GM21447 (cell line): Measurements from ENCODE around the gene TCOF1.
A peak's percentile ranks its signal among the peaks of the same experiment; 100 is the strongest.
"Not testable (repeated sequence)": the region's sequence is repeated elsewhere in the genome, so short reads cannot be mapped to it uniquely, and the experiment has no call there.

Source experiments
- ATAC-seq: cut with Tn5 transposase; IDR thresholded peaks from one replicate; pipeline ENCODE4 v1.9.1; 2021; ENCODE audit not compliant: unreplicated experiment

TCOF1 gene

GRCh38 chr5:150404535-150404934 lies 47.0 kb downstream of the TCOF1 start:
- ATAC-seq: no peak

DNA sequence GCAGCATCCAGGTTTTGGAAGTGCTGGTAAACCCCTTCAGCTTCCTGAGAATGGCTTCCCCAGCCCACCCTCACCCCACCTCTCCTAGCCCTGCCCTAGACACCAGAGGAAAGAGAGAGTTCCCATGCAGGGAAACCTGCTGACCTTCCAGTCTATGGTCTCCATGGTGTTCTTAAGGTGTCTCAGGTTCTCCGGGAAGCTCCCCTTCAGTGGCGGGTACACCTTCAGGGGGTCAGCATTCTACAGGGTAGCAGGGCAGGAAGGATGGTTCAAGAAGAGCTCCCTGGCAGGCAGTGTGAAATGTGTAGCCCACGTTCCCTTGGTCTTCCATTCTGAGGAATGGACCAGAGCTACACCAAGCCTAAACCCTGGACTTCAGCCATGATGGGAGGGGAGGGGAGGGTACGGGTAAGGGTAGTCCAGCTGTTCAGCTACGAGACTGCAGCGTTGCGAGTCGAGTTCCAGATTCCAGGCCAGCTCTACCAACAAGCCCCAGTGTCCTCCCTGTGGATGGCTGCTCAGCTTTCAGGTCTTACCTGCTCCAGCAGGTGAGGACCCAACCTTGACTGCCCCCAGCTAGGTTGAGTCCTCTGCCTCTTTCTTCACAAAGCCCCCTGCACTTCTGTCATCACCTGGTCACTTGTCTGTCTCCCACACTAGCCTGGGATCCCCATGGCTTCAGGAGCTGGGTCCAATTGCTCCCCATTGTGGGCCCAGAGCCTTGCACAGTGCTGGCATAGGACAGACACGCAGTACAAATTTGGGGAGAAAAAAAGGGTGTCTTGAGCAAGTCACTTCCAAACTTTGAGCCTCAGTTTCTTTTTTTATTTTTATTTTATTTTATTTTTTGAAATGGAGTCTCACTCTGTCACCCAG lies 47.7 kb downstream of the TCOF1 start:
- no peak for ATAC-seq

DNA sequence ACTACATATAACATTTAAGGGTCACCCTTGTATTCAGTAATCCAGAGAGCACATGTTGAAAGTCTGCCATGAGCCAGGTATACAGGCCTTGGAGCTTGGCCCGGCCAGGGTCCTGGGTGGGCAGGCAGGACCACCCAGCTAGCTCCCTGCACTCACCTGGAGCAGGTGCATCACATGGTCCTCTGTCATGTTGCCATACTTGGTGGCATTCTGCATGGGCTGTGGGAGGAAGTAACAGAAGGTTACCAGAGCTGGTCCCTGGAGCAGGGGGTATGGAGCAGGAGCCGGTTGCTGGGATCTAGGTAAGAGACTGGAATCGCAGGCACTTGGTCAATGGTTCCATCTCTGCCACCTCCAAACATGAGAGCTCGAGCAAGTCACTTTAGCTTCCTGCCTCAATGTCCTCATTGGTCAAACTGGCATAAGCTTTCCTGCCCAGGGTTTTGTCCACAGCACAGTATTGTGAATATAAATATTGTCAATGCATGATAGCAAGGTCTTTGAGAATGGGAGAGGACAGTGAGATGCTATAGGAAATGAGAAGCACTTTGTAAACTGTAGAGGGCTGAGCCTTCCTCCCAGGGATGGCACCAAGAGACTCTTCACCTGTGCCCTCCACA lies 48.7 kb downstream of the TCOF1 start:
- ATAC-seq: no peak

GRCh38 chr5:150406723-150407095 lies 49.2 kb downstream of the TCOF1 start:
- no peak for ATAC-seq

- ATAC-seq: no peak
Observed at GRCh38 chr5:150407096-150407720, 49.7 kb downstream of the TCOF1 start.

GRCh38 chr5:150408231-150408943 lies 50.9 kb downstream of the TCOF1 start:
- no peak for ATAC-seq

DNA sequence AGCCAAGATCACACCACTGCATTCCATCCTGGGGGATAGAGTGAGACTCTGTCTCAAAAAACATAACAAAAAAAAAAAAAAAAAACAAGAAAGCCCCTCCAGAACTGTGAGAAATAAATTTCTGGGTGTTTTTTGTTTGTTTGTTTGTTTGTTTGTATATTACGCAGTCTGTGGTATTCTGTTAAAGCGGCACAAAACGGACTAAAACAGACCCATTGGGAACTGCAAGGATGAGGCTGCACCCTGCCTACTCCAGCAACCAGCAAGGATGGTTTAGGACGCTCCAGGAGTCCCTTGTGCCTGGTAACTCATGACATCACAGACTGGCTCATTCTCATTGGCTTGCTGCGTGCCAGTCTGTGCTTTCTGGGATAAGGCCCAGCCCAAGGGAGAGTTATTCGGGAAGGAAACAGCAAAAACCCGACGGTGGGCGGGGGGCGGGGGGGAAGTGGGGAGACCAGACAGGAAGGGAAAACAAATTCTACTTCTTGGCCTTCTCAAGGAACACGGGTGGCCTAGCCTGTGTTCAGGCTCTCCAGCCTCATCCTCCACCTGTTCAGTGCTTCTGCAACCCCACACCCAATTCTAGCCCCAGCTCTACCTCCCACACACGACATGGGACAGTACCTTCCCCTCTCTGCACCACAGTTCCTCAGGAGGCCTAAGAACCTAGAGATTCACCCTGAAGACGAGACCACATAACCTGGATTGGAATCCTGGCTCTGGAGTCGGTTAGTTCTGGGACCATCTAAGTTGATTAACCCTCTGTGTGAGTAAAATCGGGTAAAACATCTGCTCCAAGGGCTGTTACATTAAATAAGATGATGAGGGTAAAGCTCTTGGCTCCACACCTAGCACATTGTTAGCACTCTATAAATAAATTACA lies 52.4 kb downstream of the TCOF1 start:
- peak; percentile 34 for ATAC-seq

DNA sequence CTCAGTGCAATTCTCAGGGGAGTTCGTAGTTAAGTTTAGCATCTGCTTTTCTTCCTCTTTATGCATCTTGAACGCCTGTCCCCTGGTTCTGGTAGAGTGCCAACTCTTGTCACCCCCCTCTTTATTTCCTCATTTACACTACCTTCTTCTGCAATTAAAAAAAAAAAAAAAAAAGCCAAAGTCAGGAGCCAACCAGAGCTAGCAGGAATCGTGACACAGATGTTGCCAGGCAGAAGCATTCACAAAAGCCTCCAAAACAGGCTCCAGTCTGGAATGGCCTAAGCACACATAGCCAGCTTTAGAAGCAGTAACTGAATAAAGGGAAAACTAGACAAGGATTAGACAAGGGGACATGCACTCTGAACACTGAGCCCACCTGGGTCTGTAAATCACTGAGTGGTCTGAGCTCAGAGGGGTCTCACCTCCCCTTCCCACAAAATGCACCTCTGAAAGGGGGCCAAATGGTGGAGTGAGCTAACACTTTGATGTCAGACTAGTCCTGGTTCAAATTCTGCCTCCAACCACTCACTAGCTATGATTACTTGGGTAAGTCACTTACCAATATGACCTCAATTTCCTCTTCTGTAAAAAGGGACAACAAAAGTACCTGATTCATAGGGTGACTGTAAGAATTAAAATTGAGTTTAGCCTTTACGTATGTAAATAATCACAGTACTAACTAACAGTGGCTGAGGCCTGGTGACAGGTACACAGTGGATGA lies 53.2 kb downstream of the TCOF1 start:
- no peak for ATAC-seq

DNA sequence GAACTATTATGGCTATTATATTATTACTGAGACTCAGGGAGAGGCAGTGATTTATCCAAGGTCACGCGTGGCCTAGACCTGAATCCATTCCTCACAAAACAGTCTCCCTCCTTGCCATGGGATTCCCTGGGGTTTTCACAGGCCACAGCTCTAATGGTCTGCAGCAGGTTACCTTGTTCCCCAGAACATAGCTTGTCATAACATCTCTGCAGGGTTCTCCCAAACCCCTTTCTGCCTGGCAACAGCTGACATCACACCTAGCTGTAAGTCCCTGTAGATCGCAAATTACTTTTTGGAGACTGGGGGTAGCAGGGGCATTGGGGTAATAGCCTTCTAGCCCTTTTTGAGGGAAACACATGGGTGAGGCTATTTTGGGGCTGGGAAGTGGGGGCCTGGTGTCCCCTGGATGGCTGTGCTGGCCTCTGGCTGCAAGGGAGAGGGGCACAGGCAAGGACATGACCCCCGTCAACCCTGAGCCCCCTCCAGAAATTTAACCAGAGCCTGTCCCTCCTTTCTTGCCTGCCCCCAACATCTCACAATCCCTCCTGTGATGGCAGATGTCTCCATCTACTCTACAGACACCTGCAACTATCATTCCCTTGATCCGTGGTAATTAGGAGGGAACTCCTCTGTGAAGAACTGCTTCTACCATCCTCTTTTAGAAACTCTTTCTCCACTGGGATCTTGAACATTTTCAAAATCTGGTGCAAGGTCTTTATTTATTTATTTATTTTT lies 53.9 kb downstream of the TCOF1 start:
- ATAC-seq: peak; percentile 30

DNA sequence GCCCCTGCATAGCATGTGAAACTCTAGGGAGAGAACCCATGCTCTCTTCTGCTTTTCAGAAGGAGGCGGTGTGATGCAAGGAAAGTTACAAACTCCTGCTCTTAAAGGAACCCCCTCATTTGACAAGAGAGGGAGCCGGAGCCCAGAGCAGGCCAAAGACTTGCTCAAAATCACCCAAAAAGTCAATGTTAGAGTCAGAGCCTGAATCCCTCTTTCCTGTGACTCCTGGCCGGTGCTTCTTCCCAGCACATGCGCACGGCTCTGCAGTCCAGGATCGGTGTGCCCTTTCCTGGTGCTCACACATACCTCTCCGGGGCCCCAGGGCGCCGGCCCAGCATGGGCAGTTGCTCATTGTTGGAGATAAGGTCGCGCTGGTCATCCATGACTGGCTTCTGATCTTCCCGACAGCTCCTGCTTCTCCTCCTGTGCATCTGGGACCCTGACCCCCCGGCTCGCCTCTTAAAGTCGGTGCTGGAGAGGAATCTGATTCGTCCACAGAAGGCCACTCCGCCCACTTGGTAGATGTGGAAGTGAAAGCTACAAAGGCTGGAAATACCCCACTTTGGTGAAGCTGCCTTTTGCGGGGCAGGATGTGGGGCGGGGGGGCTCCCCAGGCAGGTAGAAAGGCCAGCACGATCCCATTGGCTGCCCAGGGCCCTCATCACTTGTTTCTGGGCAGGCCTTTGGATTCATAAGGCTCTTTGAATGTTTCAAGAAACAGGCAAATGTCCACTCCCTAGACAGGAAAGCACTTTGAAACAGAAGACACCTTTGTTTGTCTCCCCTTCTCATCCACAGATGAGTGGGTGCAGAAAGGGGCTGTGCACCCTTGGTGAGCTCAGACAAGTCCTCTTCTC lies 55.0 kb downstream of the TCOF1 start, which contains the start of gene CD74:
CD74 (minus strand) TSS at position 592 of the 857 bp plus-strand sequence; CDS start at position 431, 161 bp downstream.
- ATAC-seq: peak; percentile 69

DNA sequence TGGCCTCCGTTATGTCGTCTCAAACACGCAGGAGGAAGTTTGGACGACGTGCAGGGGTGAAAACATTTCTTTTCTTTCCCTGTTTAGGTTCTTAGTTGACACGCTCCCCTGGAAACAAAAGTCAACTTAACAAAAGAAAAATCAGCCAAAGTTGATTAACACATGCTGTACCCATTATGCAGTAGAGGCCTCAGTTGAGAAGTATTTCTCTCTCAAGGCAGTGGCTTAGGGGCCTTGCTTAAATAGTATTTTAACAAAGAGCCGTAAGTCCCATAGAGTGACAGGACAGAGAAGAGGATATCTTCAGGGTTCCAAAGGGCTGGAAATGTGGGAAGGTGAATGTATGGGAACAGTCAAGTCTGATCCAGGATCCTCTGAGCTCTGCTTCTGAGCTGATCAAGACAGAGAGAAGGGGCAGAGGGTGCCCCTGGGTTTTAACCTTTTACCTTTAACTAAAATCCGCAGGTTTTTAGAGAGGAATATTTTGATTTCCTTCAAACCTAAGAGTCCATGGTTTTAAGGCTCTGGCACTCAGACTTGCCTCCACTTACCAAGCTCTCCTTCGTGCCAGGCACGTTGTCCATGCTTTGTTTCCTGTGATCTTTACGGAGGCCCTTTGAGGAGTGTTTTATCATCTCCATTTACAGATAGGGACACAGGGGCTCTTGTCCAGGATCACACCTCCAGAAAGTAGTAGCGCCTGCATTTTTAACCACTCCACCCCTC lies 55.8 kb downstream of the TCOF1 start:
- ATAC-seq: no peak

DNA sequence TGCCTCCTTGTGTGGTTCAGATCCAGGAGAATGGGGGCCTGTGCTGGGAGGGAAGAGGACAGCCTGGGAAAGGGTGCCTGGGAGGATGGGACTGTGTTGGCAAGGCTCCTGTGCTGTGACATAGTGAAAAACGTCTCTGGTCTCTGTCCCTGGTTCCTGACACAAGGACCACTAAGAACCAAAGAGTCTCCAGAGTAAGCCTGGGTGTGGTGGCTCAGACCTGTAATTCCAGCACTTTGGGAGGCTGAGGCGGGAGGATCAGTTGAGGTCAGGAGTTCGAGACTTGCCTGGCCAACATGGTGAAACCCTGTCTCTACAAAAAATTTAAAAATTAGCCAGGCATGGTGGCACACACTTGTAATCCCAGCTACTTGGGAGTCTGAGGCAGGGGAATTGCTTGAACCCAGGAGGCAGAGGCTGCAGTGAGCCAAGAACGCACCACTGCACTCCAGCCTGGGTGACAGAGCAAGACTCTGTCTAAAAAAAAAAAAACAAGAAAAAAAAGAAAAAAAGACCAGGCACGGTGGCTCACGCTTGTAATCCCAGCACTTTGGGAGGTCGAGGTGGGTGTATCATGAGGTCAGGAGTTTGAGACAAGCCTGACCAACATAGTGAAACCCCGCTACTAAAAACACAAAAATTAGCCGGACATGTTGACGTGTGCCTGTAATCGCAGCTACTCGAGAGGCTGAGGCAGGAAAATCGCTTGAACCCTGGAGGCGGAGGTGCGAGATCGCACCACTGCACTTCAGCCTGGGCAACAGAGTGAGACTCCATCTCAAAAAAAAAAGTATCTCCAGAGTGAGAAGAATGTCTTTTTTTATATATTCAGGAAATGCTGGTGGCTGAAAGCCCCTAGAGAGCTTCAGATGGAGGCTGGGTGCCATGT lies 56.6 kb downstream of the TCOF1 start:
- not testable (repeated sequence) for ATAC-seq

DNA sequence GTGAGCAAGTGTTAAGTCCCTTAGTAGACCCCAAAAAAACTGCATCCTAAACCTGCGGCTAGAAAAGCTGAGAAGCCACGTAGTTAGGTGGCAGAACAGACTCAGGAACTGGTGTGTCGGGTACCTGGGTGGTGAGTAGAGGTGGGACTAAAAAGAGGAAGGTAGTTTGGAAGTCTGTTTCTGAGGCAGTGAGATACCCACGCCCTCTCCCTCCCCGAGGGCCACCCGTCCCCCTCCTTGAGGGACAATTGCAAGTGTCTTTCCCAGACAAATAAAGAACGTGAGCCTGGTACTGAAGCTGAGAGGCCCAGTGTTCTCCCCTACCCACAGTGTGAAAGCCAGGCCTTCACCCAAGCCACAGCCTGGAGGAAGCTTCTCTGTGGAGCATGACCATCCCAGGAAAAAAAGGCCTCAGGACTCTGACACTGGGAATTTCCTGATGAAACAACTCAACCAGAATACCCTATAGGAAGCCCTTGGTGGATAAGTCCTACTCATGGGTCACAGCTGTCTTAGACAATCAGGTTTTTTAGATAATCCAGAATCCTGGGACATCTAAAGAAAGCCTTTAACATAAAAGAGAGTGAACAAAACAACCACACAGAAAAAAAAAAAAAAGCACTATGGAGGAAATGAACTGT lies 62.3 kb downstream of the TCOF1 start:
- no peak for ATAC-seq

GRCh38 chr5:150422075-150422474 lies 64.6 kb downstream of the TCOF1 start:
- no peak for ATAC-seq

DNA sequence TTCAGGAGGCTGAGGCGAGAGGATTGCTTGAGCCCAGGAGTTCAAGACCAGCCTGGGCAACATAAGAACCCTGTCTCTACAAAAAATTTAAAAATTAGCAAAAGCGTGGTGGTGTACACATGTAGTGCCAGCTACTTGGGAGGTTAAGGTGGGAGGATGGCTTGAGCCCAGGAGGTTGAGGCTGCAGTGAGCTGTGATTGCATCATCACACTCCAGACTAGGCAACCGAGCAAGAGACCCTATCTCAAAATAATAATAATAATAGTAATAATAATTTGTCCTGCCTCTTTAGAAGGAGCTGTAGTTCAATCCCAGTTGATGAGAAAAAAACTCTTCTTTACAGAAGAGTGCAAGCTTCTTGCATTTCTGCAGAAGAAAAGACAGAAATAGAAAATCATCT lies 65.3 kb downstream of the TCOF1 start:
- ATAC-seq: no peak

GRCh38 chr5:150426165-150426564 lies 68.7 kb downstream of the TCOF1 start:
- not testable (repeated sequence) for ATAC-seq
